ENCODE data around the gene PAM16.
A peak's percentile ranks its signal among the peaks of the same experiment; 100 is the strongest.

The PAM16 gene

GRCh38 chr16:4384509-4384942 is 33.4 kb upstream of the PAM16 start:
- intact Hi-C loops (cut with DNase I), result no loop called here
- no peak for DNase-seq

GRCh38 chr16:4383591-4384444 is 32.7 kb upstream of the PAM16 start:
- intact Hi-C loops (cut with DNase I), result no loop called here

DNA sequence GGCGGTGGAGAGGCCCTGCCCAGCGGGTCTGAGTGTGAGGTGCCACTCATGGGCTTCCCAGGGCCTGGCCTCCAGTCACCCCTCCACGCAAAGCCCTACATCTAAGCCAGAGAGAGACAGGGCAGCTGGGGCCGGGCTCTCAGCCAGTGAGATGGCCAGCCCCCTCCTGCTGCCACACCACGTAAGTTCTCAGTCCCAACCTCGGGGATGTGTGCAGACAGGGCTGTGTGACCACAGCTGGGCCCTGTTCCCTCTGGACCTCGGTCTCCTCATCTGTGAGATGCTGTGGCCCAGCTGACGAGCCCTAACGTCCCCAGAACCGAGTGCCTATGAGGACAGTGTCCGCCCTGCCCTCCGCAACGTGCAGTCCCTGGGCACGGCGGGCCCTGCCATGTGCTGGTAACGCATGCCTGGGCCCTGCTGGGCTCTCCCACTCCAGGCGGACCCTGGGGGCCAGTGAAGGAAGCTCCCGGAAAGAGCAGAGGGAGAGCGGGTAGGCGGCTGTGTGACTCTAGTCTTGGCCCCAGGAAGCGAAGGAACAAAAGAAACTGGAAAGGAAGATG is 31.8 kb upstream of the PAM16 start:
- intact Hi-C loops (cut with DNase I), result no loop called here
- no peak for DNase-seq

More at GRCh38 chr16:4383591-4384444, 32.7 kb upstream of the PAM16 start:
- no peak for DNase-seq

- no peak for DNase-seq
- intact Hi-C loops (cut with DNase I), result no loop called here
Measured at GRCh38 chr16:4381935-4382794, 31.0 kb upstream of the PAM16 start.

GRCh38 chr16:4381072-4381934 is 30.2 kb upstream of the PAM16 start:
- peak in 8 of 10 donors; percentile 41 to 94 (median 66) for DNase-seq
- intact Hi-C loops (cut with DNase I), result no loop called here

- DNase-seq, result no peak
- intact Hi-C loops (cut with DNase I), result no loop called here
Measured at GRCh38 chr16:4380119-4381063, 29.3 kb upstream of the PAM16 start.

GRCh38 chr16:4378999-4379690 is 28.0 kb upstream of the PAM16 start:
- intact Hi-C loops (cut with DNase I), result no loop called here
- no peak for DNase-seq

GRCh38 chr16:4378161-4378666 is 27.1 kb upstream of the PAM16 start:
- intact Hi-C loops (cut with DNase I), result no loop called here
- no peak for DNase-seq

DNA sequence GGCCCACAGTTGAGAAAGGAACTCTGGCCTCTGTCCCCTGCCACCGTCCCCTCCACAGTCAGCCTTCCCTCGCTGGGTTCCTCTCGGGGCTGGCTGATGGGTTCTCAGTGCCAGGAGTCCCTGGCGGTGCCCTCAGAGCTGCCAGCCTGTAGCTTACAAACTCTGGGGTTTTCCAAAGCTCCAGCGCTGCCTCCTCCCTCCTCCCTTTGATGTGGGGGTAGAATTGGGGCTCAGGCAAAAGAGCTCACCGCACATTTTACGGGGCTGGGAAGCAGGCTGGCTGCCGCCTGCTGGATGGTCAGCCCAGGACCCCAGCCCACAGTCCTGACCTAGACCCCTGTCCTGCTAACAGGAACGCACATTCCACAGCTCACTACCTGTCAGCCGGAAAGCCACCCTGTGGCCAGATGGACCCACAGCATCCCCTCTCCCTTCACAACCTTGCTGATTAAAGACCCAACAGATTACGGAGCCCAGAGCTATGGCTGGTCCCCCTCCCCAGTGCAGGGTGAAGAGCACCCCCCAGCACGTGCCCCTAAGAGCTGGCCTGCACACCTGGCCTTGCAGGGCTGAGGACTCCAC is 26.5 kb upstream of the PAM16 start:
- intact Hi-C loops (cut with DNase I), result no loop called here
- DNase-seq, result peak in 2 of 10 donors; percentile 31 to 87

DNA sequence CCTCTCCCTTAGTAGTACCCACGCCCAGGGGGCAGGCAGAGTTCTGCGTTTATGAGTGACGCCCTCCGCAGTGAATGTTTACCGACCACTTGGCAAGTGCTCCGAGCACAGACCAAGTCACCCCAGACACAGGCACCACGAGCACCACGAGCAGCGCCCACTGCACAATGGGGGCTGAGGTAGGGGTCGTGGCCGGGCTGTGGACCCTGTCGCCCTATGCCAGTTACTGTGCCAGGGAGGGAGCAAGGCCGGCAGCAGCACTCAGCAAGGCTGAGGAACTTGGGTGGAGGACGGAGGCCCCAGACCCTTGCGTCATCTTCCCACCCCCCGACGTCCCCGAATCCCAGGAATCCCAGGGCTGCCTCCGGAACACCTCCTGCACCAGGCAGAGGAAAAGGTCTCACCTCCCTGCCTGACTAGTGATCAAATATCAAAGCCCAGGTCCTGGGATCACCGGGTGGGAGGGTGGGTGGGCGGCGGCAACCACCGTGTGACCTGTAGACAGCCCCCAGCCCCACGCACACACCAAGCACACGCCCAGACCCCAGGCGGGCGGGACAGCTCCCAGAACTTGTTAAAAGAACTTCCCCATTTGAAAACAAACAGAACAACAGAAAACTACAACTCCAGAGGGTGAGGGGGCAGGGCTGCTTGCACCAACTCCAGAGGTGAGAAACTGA is 25.9 kb upstream of the PAM16 start:
- DNase-seq, result no peak
- intact Hi-C loops (cut with DNase I), result no loop called here

GRCh38 chr16:4376126-4376892 is 25.2 kb upstream of the PAM16 start:
- intact Hi-C loops (cut with DNase I), result no loop called here
- peak; percentile 73 to 97 (median 84) for DNase-seq

- no peak for DNase-seq
- intact Hi-C loops (cut with DNase I), result no loop called here
Measured at GRCh38 chr16:4375717-4376116, 24.6 kb upstream of the PAM16 start.

DNA sequence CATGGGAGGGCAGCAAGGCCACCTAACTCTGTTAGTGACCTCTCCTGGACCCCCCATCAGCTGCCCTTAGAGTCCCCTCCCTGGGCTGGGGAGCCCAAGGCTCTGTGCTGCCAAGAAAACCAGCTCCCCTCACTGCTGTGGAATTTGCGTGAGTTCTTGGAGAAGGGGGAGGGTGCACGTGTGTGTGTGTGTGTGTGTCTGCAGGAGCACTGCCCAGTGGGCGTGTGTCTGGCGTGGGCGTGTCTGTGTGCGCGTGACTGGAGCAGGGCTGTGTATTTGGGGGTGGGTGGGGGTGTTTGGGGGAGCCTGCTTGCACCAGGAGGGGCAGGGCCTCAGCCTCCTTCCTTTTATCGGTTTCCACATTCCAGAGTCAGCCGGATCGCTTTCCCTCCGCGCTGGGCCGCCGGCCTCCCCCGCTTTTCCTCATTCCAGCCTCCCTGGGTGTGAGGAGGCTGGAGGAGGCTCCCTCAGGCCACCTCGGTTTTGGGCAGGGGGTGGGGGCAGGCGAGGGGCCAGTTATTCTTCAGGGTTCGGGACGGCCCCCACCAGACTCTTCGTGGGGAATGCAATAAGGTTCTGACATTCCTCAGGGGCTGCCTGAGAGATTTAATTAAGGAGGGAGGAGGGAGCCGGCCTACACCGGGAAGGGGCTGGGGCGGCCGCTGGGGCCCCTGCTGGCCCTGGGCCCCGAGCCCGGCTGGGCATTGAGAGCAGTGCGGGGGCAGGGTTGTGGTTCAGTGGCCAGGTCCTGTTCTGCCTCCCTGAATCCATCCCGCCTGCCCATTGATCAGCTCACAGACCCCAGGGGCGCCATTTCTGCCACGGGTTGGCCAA is 23.0 kb upstream of the PAM16 start:
- peak in 6 of 10 donors; percentile 28 to 90 (median 50) for DNase-seq
- intact Hi-C loops (cut with DNase I), result no loop called here

- peak in 1 of 10 donors; percentile 71 for DNase-seq
- intact Hi-C loops (cut with DNase I), result no loop called here
Measured at GRCh38 chr16:4373356-4373908, 22.3 kb upstream of the PAM16 start.

Measured in posterior cingulate gyrus (tissue), 11 donors.